Bone marrow (tissue), 2 donors: ENCODE data around the gene NCOA4.
"Not testable (repeated sequence)": the region's sequence is repeated elsewhere in the genome, so short reads cannot be mapped to it uniquely, and the experiment has no call there.

Experiments used
- DNase-seq, 2 donors: peaks; one replicate each; lab custom pipeline; 2025; lab: John Stamatoyannopoulos, UW

NCOA4 gene

DNA sequence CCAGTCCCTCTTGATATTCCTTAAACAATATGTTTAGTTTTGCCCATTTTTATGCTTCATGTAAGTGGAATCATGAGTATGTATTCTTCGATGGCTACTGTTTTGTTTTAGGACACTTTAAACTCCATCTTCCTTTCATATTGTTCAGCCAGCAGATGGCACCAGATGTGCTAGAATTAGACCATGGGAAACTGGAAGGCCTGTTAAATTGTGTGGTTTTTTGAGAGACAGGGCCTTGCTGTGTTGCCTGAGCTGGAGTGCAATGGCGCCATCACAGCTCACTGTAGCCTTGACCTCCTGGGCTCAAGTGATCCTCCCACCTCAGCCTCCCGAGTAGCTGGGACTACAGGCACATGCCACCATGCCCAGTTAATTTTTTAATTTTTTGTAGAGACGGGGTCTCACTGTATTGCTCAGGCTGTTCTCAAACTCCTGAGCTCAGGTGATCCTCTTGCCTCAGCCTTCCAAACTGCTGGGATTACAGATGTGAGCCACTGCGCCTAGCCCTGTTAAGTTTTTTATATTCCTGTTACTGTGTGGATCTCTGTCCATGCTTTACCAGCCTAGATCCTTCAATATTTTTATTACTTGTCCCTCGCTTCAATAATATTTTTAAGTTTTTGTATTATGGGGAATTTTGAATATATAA, 46.8 kb downstream of the NCOA4 start:
- DNase-seq: peak in 1 of 2 donors; percentile 55

DNA sequence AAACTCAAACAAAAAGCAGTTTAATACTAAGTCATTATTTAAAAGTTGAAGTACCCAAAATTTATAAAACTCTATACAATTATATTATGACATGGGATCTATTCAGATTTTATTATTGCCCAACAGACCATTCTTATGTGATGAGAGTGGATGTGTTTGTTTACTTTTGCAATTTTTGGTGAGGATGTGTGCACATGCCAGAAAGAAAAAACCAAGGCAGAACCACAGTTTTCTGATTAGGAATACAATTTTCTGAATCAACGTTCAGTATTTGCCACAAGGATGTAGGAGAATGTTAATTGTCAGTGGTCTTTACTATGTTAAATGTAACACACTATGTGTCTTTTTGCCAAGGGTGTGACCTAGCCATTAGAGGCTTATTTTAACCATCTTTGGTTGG, 49.1 kb downstream of the NCOA4 start:
- not testable (repeated sequence) for DNase-seq

DNA sequence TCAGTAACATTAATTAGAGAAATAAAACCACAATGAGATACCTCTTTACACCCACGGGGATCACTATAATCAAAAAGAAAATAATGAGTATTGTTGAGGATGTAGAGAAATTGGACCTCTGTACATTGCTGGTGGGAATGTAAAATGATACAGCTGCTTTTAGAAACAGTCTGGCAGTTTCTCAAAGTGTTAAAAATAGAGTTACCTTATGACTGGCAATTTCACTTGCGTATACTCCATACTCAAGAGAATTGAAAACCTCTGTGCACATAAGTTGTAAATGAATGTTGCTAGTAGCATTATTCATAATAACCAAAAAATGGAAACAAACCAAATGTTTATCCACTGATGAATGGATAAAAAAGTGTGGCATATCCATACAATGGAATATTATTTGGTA, 51.9 kb downstream of the NCOA4 start:
- not testable (repeated sequence) for DNase-seq

DNA sequence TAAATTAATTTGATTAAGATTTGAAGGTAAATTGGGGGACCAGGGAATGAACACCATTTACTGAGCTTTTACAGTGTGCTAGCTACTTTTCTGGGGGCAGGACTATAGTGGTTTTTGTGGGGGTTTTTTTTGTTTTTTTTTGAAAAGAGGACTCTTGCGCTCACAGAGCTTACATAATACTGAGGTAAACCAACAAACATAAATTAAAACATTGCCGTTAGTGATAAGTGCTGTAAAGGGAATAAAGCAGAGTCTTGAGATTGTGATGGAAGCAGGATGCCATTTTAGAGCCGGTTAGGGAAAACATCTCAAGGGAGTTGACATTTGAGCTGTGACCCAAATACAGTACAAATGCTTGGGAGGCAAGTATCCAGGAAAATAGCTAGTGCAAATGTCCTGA, 56.4 kb downstream of the NCOA4 start:
- DNase-seq: not testable (repeated sequence)

DNA sequence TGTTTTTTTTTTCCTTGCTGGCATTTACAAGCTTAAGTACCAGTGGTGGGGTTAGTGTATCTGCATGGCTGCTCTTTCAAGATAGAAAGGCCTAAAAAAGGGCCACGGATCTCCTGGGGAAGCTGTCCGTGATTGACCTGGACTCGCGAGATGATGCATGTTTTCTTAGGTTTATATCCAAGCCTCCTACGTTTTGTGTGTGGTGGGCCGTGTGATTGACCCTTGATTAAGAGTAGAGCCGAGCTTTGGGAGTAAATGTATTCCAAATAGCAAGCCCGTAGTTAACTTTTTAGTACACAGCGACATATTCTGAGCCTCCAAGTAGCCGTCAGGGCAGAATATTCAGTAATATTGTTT, 57.6 kb downstream of the NCOA4 start:
- not testable (repeated sequence) for DNase-seq

DNA sequence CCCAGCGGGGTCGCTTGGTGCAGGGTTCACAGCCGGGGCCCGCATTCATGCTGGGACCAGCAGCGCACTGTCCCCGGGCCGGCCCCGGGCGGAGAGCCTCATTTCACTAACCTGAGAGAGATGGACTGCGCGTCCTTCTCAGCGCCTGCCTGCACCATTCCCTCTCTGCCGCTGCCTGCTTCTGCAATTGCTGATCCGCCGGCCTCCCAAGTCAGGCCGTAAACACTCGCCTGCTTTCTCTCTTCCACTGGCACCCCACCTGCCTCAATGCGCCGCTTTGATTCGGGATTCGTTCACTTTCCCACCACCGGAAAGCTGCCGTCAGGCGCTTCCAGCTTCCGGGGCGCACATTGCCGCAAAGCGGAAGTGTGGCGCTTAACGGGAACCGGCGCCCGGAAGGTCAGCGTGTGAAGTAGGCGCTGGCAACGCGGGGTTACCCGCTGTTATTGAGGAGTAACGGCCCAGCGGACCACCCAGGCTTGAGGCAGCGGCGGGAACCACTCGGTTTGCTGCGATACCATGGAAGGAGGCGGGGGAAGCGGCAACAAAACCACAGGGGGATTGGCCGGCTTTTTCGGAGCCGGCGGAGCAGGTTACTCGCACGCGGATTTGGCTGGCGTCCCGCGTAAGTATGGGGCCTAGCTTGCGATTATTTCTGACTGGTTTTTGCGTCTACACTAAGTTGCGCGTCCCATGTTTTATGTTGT, 58.2 kb downstream of the NCOA4 start, which contains the start of gene TIMM23:
TSS of gene TIMM23 (plus strand) at position 384 of the 707 bp plus-strand sequence. CDS start at position 520, 136 bp downstream.
- DNase-seq: peak; percentile 50 to 60

DNA sequence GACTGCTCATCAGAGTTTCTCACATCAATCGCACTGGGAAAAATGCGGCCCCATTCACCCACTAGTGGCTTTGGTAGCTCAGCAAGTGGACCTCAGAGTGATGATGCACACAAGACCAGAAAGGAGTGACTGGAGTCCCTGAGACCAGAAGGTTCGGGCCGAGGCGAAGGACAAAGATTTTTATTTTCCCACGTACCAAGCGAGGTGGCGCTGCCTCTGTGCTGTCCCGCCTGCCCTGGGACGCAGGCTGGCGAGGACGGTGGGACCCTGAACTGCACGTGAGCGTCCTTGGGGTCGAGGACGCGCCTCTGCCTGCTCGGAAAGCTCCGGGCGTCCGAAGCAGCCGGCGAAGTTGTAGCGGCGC, 58.7 kb downstream of the NCOA4 start:
- DNase-seq: not testable (repeated sequence)

DNA sequence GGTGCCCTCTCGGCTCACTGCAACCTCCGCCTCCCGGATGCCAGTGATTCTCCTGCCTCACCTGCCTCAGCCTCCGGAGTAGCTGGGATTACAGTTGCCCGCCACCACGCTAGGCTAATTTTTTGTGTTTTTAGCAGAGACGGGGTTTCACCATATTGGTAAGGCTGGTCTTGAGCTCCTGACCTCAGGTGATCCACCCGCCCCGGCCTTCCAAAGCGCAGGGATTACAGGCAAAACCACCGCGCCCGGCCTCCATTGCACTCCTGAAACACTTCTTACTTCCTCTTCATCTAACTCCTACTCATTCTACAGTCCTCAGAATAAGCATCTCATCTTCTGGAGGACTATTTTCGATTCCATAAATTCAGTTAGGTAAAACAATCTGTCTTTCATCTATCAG, 59.4 kb downstream of the NCOA4 start:
- not testable (repeated sequence) for DNase-seq

DNA sequence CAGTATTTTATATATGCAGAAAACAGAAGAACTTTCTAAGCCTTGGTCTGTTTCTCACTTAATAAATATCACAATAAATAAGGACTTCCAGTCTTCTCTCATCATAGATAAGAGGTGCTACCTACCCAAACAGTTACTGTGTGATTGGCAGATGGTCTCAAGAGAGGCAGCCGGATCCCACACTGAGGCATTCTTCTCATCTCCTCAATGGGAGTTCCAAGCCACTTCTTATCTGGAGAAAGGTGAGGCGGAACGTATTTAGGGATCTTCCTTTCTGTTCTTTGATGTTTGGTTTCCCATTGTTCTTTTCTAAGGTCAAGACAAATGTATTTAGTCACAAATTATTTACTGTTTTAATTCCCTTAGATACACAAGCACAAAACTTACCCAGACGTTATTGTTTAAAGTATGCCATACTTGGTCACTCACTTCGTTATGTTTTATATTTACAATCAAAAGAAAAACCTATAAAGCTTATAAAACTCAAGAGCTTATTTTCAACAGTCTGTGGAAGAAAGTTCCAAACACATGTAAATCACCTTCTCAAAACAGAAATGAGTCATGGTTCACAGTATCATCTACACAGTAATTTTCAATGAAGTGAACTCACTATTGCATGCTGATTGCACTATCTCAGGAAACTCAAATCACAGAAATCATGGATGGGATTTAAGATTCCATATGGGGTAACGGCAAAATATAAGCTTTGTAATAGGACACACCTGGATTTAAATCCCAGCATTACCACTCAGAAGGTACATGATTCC, 67.6 kb downstream of the NCOA4 start:
- not testable (repeated sequence) for DNase-seq

DNA sequence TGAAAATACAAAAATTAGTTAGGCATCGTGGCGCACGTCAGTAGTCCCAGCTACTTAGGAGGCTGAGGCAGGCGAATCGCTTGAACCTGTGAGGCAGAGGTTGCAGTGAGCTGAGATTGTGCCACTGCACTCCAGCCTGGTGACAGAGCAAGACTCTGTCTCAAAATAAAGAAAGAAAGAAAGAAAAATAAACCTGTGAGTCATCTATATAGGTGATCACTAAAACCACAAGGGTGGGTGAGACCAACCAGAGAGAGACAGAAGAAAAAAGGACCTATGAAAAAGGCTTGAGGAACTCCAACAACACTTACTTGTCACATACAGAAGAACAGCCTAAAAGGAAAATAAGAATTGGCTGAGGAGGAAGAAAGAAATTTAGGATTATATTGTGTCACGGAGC, 72.5 kb downstream of the NCOA4 start:
- not testable (repeated sequence) for DNase-seq

DNA sequence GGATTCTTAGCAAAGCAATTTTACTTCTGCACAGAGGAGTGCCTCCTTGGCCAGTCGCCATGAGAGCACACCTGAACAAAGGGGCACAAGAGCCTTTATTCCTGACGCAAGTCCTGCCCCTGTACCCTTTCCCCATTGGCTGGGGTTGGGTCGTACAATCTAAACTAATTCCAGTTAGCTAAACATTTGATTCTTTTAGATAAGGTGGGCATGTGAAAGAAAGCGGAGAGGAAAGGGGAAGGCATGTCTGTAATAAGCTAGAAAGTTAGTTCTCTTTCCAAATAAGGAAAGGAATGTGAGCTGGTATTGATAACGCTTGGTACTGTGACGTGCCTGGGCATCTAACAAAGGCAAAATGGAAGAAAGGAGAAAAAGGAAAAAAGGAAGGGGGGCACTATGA, 73.8 kb downstream of the NCOA4 start:
- DNase-seq: not testable (repeated sequence)
